HL-60 (cell line): Measurements from ENCODE around the gene CLECL1.
"Not testable (repeated sequence)": the region's sequence is repeated elsewhere in the genome, so short reads cannot be mapped to it uniquely, and the experiment has no call there.

Source experiments
- GABPA ChIP-seq: IDR thresholded peaks from 2 replicates; pipeline ENCODE4 v1.6.1; 2012; ENCODE audit warnings: low read depth
- POLR2AphosphoS5 ChIP-seq: IDR thresholded peaks from 2 replicates; pipeline ENCODE4 v1.6.1; 2012; ENCODE audit warnings: low read depth
- SPI1 ChIP-seq: IDR thresholded peaks from 2 replicates; pipeline ENCODE4 v1.6.1; 2012; ENCODE audit warnings: low read depth, mild to moderate bottlenecking, borderline replicate concordance
- TF ChIP-seq, protein P1 (sequence below): IDR thresholded peaks from one replicate; pipeline ENCODE4 v1.5.1; 2011; ENCODE audit warnings: low read length, control low read depth, inconsistent platforms; ENCODE audit not compliant: insufficient read depth
- TF ChIP-seq, protein P2 (sequence below): IDR thresholded peaks from 2 replicates; pipeline ENCODE4 v1.6.1; 2012; ENCODE audit warnings: low read depth; ENCODE audit not compliant: insufficient replicate concordance

DNA sequence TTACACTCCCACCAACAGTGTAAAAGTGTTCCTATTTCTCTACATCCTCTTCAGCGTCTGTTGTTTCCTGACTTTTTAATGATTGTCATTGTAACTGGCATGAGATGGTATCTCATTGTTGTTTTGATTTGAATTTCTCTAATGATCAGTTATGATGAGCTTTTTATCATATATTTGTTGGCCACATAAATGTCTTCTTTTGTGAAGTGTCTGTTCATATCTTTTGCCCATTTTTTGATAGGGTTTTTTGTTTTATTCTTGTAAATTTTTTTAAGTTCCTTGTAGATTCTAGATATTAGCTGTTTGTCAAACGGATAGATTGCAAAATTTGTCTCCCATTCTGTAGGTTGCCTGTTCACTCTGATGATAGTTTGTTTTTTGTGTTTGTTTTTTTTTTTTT is 49.9 kb downstream of the CLECL1 start:
- TF ChIP-seq, protein P1, sequence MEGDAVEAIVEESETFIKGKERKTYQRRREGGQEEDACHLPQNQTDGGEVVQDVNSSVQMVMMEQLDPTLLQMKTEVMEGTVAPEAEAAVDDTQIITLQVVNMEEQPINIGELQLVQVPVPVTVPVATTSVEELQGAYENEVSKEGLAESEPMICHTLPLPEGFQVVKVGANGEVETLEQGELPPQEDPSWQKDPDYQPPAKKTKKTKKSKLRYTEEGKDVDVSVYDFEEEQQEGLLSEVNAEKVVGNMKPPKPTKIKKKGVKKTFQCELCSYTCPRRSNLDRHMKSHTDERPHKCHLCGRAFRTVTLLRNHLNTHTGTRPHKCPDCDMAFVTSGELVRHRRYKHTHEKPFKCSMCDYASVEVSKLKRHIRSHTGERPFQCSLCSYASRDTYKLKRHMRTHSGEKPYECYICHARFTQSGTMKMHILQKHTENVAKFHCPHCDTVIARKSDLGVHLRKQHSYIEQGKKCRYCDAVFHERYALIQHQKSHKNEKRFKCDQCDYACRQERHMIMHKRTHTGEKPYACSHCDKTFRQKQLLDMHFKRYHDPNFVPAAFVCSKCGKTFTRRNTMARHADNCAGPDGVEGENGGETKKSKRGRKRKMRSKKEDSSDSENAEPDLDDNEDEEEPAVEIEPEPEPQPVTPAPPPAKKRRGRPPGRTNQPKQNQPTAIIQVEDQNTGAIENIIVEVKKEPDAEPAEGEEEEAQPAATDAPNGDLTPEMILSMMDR = not testable (repeated sequence)
- not testable (repeated sequence) for TF ChIP-seq POLR2AphosphoS5, SPI1, GABPA
- TF ChIP-seq, protein P2, sequence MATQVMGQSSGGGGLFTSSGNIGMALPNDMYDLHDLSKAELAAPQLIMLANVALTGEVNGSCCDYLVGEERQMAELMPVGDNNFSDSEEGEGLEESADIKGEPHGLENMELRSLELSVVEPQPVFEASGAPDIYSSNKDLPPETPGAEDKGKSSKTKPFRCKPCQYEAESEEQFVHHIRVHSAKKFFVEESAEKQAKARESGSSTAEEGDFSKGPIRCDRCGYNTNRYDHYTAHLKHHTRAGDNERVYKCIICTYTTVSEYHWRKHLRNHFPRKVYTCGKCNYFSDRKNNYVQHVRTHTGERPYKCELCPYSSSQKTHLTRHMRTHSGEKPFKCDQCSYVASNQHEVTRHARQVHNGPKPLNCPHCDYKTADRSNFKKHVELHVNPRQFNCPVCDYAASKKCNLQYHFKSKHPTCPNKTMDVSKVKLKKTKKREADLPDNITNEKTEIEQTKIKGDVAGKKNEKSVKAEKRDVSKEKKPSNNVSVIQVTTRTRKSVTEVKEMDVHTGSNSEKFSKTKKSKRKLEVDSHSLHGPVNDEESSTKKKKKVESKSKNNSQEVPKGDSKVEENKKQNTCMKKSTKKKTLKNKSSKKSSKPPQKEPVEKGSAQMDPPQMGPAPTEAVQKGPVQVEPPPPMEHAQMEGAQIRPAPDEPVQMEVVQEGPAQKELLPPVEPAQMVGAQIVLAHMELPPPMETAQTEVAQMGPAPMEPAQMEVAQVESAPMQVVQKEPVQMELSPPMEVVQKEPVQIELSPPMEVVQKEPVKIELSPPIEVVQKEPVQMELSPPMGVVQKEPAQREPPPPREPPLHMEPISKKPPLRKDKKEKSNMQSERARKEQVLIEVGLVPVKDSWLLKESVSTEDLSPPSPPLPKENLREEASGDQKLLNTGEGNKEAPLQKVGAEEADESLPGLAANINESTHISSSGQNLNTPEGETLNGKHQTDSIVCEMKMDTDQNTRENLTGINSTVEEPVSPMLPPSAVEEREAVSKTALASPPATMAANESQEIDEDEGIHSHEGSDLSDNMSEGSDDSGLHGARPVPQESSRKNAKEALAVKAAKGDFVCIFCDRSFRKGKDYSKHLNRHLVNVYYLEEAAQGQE = not testable (repeated sequence)
